GM19372 (cell line): ENCODE data around the gene AGFG2.

Experiments
- ATAC-seq: cut with Tn5 transposase; IDR thresholded peaks from one replicate; pipeline ENCODE4 v1.9.1; 2021; ENCODE audit warnings: mild to moderate bottlenecking, low read depth, moderate library complexity; ENCODE audit not compliant: unreplicated experiment

The AGFG2 gene

GRCh38 chr7:100583132-100584053 lies 44.4 kb downstream of the AGFG2 start:
- no peak for ATAC-seq

DNA sequence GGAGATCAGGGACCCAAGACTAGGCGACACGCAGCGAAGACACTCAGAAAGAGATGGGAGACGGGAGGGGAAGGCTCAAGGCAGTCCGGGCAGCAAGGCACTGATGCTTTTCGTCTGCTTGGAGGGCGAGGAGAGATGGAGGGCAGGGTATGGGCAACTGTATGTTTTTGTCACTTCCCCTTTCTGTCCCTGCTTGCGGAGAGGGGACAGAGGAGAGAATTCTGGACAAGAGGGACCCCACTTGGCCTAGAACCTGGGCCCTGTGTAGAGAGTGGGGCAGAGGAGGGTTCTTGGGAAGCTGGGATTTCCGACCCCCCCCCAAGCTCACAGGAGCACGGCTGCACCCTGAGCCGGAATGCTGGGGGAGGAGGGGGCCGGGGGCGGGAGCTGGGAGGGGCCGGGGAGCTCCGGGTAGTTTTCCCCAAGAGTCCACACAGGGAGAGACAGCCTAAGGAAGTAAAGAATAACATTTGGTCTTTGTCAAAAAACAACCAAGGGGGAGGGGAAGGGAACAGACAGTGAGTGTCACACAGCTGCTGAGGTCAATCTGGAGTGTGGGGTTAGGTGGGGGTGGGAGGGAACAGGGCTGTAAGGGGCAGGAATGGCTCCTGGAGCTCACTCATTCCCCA lies 45.2 kb downstream of the AGFG2 start:
- ATAC-seq, result no peak

DNA sequence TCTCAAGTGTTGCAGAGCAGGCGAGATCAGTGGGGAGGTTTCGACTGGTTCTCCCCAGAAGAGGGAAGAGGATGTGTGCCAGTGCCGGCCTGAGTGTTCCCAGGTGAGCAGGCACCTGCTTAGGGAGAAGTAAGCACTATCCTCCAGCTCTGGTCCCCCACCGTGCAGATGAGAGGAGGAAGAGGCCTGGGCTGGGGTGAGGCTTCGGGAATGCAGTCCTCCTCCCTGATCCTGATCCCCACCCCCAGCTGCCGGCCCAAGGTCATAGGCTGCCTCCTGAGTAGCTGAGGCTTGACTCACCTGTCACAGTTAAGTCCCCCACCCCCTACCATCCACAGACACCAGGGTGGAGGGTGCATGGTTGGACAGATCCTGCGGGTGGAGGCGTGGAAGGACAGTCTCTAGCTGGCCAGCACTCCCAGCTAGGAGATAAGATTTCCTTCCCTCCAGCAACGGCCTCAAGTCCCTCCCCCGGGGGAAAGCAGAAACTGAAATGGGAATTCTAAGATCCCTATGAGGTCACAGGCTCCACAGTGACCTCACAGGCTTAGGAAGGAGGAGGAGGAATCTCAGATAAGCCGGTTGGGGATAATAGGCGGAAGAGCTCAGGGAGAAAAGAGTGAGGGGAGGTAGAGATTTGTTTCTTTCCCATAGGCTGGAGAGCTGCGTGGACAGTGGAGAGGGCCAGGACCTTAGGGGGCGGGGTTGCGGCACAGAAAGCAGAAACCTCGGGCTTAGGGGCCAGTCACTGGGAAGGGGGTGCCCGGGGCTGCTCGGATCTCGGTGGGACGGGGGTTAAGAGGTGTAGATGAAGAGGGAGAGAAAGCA lies 45.9 kb downstream of the AGFG2 start:
- ATAC-seq, result no peak

DNA sequence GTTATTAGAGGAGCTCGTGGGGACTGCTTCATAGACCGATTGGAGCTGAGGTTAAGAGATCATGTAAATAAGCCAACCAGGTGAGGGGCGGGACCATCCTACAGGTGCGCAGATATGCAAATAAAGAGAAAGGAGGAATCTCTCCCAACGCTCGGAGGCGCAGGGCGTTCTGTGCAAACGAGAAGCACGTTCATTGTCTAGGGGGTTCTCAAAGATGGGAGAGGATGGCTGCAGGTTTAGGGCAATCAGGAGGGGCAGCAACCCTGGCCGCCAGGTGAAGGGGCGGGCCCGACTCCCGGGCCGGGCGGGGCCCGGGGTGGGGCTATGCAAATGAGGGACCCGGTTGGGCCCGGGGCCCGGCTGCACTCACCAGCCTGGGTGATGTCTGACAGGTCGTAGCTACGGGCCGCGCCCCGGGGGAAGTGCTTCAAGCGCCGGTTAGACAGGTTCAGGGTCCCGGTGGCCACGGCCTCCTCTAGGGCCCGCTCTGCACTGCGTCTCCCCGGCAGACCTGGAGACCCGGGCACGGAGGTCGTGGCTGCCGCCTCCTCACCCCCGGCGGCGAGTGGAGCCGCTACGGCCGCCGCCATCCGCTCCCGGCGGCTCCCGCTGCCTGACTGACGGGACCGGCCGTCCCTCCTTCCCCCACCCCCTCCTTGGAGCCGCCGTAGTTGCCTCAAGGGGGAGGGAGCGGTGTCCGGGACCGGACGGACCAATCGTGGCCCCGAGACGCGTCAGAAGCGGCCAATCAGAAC lies 46.7 kb downstream of the AGFG2 start, which contains the start of gene LRCH4:
Gene LRCH4 (minus strand): TSS at position 619 of the 755 bp plus-strand sequence. CDS start 29 bp downstream, at position 590.
- peak; percentile 21 for ATAC-seq

GRCh38 chr7:100586266-100587025 lies 47.4 kb downstream of the AGFG2 start, which contains the start of gene FBXO24:
FBXO24 (plus strand) TSS chr7:100586328; CDS start chr7:100586626, 298 bp downstream.
- peak; percentile 84 for ATAC-seq

- no peak for ATAC-seq
Observed at GRCh38 chr7:100588438-100588837, 49.4 kb downstream of the AGFG2 start.

DNA sequence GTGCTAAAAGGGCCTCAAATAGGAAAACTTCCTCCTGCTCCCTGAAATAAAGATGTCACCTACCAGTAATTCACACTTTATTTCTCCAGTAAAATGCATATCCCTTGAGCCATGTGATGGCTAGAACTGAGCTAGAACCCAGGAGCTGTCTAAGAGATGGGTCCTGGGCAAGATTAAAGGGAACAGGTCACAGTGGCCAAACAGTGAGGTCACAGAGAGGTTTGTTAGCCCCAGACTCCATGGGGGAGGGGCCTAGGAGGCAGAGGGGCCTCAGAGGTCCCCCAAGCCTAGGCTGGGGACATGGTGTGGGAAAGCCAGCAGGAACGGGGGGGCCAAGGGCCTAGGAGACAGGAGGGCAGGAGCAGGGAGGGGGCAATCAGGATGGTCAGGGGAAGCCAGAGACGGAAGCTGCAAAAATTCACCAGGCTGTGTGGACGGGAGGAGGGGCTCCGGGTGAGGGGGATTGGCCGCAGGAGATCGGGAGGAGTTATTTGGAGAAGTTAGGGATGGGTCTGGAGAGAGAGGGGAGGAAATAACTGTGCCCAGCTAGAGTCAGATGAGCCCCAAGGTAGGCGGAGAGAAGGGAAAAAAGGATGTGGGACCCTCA lies 50.4 kb downstream of the AGFG2 start:
- no peak for ATAC-seq

DNA sequence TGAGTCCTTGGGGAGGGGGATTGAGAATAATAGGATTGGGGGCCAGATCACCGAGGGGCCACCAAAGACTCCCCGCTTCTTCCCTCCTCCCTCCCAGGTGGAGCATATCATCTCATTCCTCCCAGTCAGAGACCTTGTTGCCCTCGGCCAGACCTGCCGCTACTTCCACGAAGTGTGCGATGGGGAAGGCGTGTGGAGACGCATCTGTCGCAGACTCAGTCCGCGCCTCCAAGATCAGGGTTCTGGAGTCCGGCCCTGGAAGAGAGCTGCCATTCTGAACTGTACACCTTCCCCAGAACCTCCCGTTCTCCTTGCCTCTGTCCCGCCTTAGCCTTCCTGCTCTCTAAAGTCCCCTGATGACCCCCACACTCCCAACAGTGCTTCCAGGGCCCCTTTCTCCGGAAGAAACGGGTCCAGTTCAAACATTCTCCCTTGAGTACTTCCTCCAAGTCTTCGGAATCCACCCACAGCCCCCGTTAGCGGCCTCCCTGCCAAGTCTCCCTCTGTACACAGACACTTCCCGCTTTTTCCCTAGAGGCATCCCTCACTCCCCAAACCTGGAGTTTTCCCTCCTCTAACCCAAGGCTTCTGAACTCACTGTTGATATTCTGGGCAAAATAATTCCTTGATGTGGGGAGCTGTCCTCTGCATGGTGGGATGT lies 51.2 kb downstream of the AGFG2 start:
- no peak for ATAC-seq

DNA sequence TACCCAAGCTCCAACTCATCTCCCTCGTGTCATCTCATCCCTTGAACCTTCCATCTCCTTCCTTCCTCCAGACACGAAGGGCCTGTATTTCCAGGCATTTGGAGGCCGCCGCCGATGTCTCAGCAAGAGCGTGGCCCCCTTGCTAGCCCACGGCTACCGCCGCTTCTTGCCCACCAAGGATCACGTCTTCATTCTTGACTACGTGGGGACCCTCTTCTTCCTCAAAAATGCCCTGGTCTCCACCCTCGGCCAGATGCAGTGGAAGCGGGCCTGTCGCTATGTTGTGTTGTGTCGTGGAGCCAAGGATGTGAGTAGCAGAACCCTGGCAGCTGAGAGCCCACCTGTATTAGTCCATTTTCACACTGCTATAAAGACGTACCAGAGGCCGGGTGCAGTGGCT lies 52.6 kb downstream of the AGFG2 start:
- no peak for ATAC-seq

DNA sequence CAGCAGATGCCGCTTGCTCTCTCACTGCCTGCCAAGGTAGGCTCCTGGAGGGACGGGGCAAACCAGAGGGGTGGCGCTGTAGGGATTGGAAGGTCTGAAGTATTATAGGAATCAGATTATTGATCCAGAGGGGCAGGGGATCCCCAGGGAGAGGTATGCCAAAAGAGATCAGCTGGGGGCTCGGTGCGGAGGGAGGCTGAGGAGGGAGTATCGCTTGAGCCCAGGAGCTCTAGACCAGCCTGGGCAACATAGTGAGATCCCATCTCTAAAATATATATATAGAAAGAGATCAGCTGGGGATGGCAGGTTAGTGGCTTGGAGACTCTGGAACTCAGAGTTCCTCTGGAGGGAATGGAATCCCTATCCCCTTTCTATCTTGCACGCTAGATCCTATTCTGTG lies 56.2 kb downstream of the AGFG2 start:
- ATAC-seq, result no peak

DNA sequence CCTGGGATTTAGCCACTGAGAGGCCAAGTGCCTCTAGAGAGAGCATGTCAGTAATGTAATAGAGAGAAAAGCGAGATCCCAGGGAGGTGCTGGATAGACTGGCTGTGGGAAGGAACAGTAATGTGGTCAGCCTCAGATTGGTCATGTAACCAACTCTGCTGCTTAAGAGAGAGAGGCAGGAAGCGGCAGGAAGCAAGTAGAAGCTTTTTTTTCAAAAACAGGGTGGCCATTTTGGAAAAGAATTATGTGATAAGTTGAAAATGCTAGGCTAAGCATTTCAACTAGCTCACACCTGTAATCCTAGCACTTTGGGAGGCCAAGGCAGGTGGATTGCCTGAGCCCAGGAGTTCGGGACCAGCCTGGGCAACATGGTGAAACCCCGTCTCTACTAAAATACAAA lies 59.4 kb downstream of the AGFG2 start:
- no peak for ATAC-seq

DNA sequence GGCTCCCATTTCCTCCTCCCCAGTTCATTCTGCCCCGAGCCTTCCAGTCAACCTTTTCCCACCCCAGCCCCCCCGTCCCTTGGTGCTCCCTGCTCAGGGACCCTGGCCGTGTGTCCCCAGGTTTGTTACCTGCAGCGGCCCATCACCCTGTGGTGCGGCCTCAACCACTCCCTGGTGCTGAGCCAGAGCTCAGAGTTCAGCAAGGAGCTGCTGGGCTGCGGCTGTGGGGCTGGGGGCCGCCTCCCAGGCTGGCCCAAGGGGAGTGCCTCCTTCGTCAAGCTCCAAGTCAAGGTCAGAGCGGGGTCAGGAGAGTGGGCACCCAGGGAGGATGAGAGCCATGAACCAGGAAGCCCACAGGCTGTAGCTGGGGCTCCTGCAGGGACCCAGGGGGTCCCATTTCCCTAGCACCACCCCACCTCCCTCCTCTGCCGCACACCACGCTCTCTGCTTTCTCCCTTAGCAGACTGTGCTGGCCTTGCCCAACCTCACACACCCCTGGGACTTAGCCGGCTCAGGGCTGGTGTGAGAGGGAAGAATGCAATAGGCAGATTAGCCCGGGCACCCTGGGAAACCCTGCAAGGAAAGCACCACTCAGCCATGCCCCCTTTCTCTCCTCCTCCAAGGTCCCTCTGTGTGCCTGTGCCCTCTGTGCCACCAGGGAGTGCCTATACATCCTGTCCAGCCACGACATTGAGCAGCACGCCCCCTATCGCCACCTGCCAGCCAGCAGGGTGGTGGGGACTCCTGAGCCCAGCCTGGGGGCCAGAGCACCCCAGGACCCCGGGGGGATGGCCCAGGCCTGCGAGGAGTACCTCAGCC lies 61.1 kb downstream of the AGFG2 start:
- ATAC-seq, result no peak

- ATAC-seq, result no peak
Observed at GRCh38 chr7:100600730-100601038, 61.7 kb downstream of the AGFG2 start.

- no peak for ATAC-seq
Observed at GRCh38 chr7:100602889-100603725, 64.1 kb downstream of the AGFG2 start.

- ATAC-seq, result no peak
Observed at GRCh38 chr7:100603726-100604027, 64.7 kb downstream of the AGFG2 start.

DNA sequence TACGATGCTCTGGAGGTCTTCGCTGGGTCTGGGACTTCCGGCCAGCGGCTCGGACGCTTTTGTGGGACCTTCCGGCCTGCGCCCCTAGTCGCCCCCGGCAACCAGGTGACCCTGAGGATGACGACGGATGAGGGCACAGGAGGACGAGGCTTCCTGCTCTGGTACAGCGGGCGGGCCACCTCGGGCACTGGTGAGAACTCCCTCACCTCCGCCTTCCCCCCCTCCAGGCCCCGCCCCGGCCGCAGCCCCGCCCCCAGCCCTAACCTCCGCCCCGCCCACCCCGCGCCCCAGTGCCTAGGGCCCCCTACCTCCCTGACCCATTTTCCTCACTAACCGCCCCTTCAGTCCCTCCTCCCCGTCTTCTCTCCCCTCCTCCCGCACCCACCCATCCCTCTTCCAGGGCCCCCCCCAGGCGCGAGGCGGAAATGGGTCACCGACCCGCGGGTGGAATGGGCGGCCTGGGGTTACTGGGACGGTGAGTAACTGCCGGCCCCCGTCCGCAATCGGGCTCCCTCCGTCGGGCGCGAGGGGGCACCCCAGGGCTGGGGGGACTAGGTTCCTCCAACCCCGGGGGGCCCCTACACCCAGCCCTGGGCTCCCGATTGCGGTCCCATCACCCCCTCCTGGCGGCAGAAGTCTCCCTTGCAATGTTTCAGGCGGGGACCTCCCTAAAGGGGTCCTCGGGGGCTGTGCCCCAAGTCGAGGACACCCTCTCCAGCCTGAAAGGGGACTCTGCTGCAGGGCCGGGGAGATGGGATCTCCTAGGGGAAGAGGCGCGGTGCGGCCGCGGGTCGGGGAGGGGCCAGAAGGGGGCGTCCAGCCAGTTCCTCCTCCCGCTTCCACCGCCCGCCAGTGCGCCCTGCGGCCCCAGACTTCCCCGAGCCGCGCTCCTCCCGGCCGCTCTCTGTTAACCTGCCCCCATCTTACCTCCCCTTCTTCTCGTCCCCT lies 65.3 kb downstream of the AGFG2 start:
- peak; percentile 58 for ATAC-seq
